GM21619 (cell line): ENCODE results near the gene SHLD1.
"Not testable (repeated sequence)": the region's sequence is repeated elsewhere in the genome, so short reads cannot be mapped to it uniquely, and the experiment has no call there.

Experiments used
- ATAC-seq: cut with Tn5 transposase; IDR thresholded peaks from one replicate; pipeline ENCODE4 v1.9.1; 2021; ENCODE audit not compliant: unreplicated experiment

Gene SHLD1

GRCh38 chr20:5780846-5781217 lies 30.6 kb downstream of the SHLD1 start:
- ATAC-seq, result no peak

GRCh38 chr20:5781367-5781766 lies 31.2 kb downstream of the SHLD1 start:
- ATAC-seq, result not testable (repeated sequence)

- ATAC-seq, result no peak
These were observed 31.9 kb downstream of the SHLD1 start for GRCh38 chr20:5781798-5782750.

GRCh38 chr20:5784735-5785134 lies 34.5 kb downstream of the SHLD1 start:
- no peak for ATAC-seq

GRCh38 chr20:5785146-5785545 lies 34.9 kb downstream of the SHLD1 start:
- ATAC-seq, result no peak

- ATAC-seq, result no peak
These were observed 37.0 kb downstream of the SHLD1 start for GRCh38 chr20:5786930-5787795.

GRCh38 chr20:5787796-5788165 lies 37.6 kb downstream of the SHLD1 start:
- ATAC-seq, result no peak

- peak; percentile 88 for ATAC-seq
These were observed 38.2 kb downstream of the SHLD1 start for GRCh38 chr20:5788385-5788895.

GRCh38 chr20:5789827-5790226 lies 39.6 kb downstream of the SHLD1 start:
- no peak for ATAC-seq

GRCh38 chr20:5793916-5794315 lies 43.7 kb downstream of the SHLD1 start:
- no peak for ATAC-seq

- no peak for ATAC-seq
These were observed 46.3 kb downstream of the SHLD1 start for GRCh38 chr20:5796331-5797040.

GRCh38 chr20:5797165-5797564 lies 47.0 kb downstream of the SHLD1 start:
- ATAC-seq, result no peak

- ATAC-seq, result peak; percentile 94
These were observed 47.8 kb downstream of the SHLD1 start for GRCh38 chr20:5797843-5798462.

GRCh38 chr20:5803754-5804303 lies 53.6 kb downstream of the SHLD1 start:
- ATAC-seq, result not testable (repeated sequence)

- no peak for ATAC-seq
These were observed 56.5 kb downstream of the SHLD1 start for GRCh38 chr20:5806457-5807263.

GRCh38 chr20:5807431-5807830 lies 57.2 kb downstream of the SHLD1 start:
- no peak for ATAC-seq

GRCh38 chr20:5808901-5809300 lies 58.7 kb downstream of the SHLD1 start:
- ATAC-seq, result no peak

GRCh38 chr20:5809495-5809894 lies 59.3 kb downstream of the SHLD1 start:
- ATAC-seq, result no peak

- ATAC-seq, result no peak
These were observed 60.7 kb downstream of the SHLD1 start for GRCh38 chr20:5810800-5811422.
